PFSK-1 (cell line): Measurements from ENCODE around the gene CHMP6.

Source experiments
- FOXP2 ChIP-seq: optimal IDR thresholded peaks from 2 replicates; pipeline ENCODE3; 2011; ENCODE audit warnings: borderline replicate concordance, control low read depth, inconsistent platforms; ENCODE audit not compliant: insufficient read depth; ENCODE audit errors: extremely low read length, extremely low read depth
- POLR2AphosphoS5 ChIP-seq: IDR thresholded peaks from 2 replicates; pipeline ENCODE4 v1.6.1; 2012; ENCODE audit warnings: low read depth, mild to moderate bottlenecking, control low read depth, low read length, moderate library complexity
- SIN3A ChIP-seq: IDR thresholded peaks from 2 replicates; pipeline ENCODE4 v1.6.1; 2012; ENCODE audit warnings: mild to moderate bottlenecking, low read length, moderate library complexity, borderline replicate concordance; ENCODE audit not compliant: insufficient read depth
- TAF1 ChIP-seq: IDR thresholded peaks from 2 replicates; pipeline ENCODE4 v1.6.1; 2012; ENCODE audit warnings: low read length, control low read depth, borderline replicate concordance; ENCODE audit not compliant: insufficient read depth

- TF ChIP-seq TAF1 (no peak), POLR2AphosphoS5 (no peak), SIN3A (no peak), FOXP2 (no peak)
Measured at GRCh38 chr17:80945736-80946135, 45.9 kb upstream of the CHMP6 start.
